ENCODE data around the gene NEK9. TPM values are rescaled to one million over a fixed set of nuclear protein-coding genes. Genes with fewer than 3 reads are reported as not detected.

NEK9 gene
- total and polyA plus RNA-seq, 10 of the 15 experiments (the other 5 are each of a cell fraction or from before 2014, with no cell fraction given) = 6.0 to 78.8 (median 44.7) TPM

DNA sequence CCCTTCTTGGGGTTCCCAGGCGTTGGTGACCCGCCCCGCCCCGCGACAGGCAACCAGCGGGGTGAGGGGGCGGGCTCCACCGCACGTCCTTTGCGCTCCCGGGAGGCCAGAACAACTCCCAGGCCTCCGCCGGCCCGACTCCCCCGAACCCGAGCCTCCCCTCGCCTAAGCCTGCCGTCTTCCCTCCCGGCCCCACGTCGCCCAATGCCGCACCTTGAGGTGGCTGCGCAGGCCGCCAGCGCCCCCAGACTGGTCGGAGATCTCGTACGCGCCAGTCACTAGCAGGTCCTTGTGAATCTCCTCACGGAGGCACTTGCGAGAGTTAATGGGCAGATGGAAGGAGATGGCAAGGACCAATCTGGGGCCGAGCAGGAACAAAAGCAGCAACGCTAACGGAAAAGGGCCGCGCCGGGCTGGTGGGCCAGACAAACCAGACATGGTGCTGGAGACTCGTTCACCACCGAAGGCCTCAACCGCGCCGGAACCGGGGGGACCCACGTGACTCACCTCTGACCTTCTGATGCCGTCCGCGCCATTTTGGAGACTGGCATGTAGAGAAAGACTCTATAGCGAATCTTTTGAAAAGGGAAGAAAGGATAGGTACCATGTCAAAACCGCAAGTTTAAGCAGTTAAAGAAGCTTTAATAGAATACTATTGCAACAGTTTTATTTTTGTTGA is 49.4 kb upstream of the NEK9 start, which contains the start of gene TMED10 (continued):
- TF ChIP-seq YY1 (IDR thresholded peaks at IDR 0.05; ENCODE audit: low read depth, low read length) = peak; percentile 99
- TF ChIP-seq, protein P1, sequence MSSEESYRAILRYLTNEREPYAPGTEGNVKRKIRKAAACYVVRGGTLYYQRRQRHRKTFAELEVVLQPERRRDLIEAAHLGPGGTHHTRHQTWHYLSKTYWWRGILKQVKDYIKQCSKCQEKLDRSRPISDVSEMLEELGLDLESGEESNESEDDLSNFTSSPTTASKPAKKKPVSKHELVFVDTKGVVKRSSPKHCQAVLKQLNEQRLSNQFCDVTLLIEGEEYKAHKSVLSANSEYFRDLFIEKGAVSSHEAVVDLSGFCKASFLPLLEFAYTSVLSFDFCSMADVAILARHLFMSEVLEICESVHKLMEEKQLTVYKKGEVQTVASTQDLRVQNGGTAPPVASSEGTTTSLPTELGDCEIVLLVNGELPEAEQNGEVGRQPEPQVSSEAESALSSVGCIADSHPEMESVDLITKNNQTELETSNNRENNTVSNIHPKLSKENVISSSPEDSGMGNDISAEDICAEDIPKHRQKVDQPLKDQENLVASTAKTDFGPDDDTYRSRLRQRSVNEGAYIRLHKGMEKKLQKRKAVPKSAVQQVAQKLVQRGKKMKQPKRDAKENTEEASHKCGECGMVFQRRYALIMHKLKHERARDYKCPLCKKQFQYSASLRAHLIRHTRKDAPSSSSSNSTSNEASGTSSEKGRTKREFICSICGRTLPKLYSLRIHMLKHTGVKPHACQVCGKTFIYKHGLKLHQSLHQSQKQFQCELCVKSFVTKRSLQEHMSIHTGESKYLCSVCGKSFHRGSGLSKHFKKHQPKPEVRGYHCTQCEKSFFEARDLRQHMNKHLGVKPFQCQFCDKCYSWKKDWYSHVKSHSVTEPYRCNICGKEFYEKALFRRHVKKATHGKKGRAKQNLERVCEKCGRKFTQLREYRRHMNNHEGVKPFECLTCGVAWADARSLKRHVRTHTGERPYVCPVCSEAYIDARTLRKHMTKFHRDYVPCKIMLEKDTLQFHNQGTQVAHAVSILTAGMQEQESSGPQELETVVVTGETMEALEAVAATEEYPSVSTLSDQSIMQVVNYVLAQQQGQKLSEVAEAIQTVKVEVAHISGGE (CRISPR knock-in tag; IDR thresholded peaks at IDR 0.05) = no peak
- TF ChIP-seq MTA3 (IDR thresholded peaks at IDR 0.05; ENCODE audit: borderline replicate concordance, low read length) = no peak
- TF ChIP-seq EGR1 (IDR thresholded peaks at IDR 0.05; ENCODE audit: borderline replicate concordance in 1 of 2, low read depth in 2 of 2, low read length in 2 of 2) = peak; percentile 31 to 90
- TF ChIP-seq MEF2B (IDR thresholded peaks at IDR 0.05; ENCODE audit: partially characterized antibody, poor library complexity, severe bottlenecking) = no peak
- peak; percentile 86; the same call in 1 of the 2 replicates for TF ChIP-seq POLR2AphosphoS5 (IDR thresholded peaks at IDR 0.05; ENCODE audit: low read length)
- TF ChIP-seq ZNF217 (IDR thresholded peaks at IDR 0.05) = no peak
- TF ChIP-seq, protein P2, sequence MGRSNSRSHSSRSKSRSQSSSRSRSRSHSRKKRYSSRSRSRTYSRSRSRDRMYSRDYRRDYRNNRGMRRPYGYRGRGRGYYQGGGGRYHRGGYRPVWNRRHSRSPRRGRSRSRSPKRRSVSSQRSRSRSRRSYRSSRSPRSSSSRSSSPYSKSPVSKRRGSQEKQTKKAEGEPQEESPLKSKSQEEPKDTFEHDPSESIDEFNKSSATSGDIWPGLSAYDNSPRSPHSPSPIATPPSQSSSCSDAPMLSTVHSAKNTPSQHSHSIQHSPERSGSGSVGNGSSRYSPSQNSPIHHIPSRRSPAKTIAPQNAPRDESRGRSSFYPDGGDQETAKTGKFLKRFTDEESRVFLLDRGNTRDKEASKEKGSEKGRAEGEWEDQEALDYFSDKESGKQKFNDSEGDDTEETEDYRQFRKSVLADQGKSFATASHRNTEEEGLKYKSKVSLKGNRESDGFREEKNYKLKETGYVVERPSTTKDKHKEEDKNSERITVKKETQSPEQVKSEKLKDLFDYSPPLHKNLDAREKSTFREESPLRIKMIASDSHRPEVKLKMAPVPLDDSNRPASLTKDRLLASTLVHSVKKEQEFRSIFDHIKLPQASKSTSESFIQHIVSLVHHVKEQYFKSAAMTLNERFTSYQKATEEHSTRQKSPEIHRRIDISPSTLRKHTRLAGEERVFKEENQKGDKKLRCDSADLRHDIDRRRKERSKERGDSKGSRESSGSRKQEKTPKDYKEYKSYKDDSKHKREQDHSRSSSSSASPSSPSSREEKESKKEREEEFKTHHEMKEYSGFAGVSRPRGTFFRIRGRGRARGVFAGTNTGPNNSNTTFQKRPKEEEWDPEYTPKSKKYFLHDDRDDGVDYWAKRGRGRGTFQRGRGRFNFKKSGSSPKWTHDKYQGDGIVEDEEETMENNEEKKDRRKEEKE (IDR thresholded peaks at IDR 0.05) = no peak
- TF ChIP-seq MYC (IDR thresholded peaks at IDR 0.05; ENCODE audit: insufficient read depth, insufficient read length, insufficient replicate concordance, low read length, severe bottlenecking) = no peak
- peak; percentile 48; the same call in 1 of the 2 replicates for TF ChIP-seq TCF3 (IDR thresholded peaks at IDR 0.05; ENCODE audit: borderline replicate concordance, insufficient read depth, low read depth, low read length)
- TF ChIP-seq PAX5 (IDR thresholded peaks at IDR 0.05; ENCODE audit: borderline replicate concordance, low read depth, low read length) = no peak
- TF ChIP-seq ETV6 (conservative IDR thresholded peaks at IDR 0.05 in 1 of 2, IDR thresholded peaks at IDR 0.05 in 1 of 2; ENCODE audit: borderline replicate concordance in 1 of 2, low read depth in 1 of 2) = no peak
- peak in 1 of 2 experiments; percentile 93; a peak in 2 of 4 replicates for TF ChIP-seq SRF (IDR thresholded peaks at IDR 0.05; ENCODE audit: low read depth in 2 of 2, low read length in 2 of 2)
- peak; percentile 37 to 38; a peak in 2 of 4 replicates for TF ChIP-seq IKZF2 (IDR thresholded peaks at IDR 0.05)
- TF ChIP-seq, protein P3, sequence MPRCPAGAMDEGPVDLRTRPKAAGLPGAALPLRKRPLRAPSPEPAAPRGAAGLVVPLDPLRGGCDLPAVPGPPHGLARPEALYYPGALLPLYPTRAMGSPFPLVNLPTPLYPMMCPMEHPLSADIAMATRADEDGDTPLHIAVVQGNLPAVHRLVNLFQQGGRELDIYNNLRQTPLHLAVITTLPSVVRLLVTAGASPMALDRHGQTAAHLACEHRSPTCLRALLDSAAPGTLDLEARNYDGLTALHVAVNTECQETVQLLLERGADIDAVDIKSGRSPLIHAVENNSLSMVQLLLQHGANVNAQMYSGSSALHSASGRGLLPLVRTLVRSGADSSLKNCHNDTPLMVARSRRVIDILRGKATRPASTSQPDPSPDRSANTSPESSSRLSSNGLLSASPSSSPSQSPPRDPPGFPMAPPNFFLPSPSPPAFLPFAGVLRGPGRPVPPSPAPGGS (IDR thresholded peaks at IDR 0.05; ENCODE audit: borderline replicate concordance, insufficient read depth, low read depth, low read length, poor library complexity, severe bottlenecking) = no peak
- TF ChIP-seq RFX5 (IDR thresholded peaks at IDR 0.05; ENCODE audit: low read depth, low read length) = no peak
- TF ChIP-seq, protein P4, sequence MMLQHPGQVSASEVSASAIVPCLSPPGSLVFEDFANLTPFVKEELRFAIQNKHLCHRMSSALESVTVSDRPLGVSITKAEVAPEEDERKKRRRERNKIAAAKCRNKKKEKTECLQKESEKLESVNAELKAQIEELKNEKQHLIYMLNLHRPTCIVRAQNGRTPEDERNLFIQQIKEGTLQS (IDR thresholded peaks at IDR 0.05; ENCODE audit: borderline replicate concordance, extremely low read depth, low read depth, low read length) = peak; percentile 83; the same call in 1 of the 2 replicates
- TF ChIP-seq, protein P5, sequence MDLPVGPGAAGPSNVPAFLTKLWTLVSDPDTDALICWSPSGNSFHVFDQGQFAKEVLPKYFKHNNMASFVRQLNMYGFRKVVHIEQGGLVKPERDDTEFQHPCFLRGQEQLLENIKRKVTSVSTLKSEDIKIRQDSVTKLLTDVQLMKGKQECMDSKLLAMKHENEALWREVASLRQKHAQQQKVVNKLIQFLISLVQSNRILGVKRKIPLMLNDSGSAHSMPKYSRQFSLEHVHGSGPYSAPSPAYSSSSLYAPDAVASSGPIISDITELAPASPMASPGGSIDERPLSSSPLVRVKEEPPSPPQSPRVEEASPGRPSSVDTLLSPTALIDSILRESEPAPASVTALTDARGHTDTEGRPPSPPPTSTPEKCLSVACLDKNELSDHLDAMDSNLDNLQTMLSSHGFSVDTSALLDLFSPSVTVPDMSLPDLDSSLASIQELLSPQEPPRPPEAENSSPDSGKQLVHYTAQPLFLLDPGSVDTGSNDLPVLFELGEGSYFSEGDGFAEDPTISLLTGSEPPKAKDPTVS (IDR thresholded peaks at IDR 0.05; ENCODE audit: low read depth, low read length) = no peak
